Activated effector memory CD4-positive, alpha-beta T cell treated with Interleukin-2 at 50 U/mL for 16 hours (primary cell): ENCODE measurements around the gene RYR2.

Experiments used
- DNase-seq: peaks from one replicate; pipeline ENCODE4 v3.0.0-alpha.2; 2020

The RYR2 gene

DNA sequence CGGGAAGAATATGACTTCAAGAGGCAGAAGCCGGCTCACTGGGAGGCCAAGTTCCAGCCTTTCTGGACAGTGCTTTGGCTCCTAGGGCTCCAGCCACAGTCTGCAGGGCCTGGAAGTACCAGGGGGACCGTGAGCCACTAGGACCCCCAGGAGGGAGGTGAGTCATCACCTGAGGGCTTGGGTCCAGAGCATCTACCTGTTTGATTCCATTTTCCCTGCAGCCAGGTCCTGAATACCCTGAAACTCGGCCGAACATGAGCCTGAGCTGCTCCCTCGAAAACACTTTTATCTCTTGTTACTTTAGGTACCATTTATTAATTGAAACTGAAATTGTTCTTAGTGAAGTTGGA, 164.1 kb downstream of the RYR2 start:
- no peak for DNase-seq

- DNase-seq, result no peak
Measured at GRCh38 chr1:237211031-237211430, 169.0 kb downstream of the RYR2 start.

DNA sequence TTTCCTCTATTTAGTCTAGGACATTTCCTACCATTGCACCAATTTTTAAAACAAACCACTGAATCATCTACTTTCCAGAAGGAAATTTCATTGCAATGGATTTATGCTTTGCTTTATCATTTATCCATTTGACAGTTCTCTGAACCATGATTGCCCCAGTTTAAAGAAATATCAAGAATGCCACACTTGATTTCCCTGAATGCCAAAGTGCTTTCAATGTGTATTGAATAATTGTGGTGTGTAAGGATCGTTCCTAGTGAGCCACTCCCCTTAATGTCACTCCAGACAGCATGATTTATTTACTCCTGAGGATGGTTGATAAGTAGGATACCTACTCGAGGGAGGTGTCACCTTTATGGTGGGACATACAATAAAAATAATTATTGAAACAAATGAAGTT, 169.6 kb downstream of the RYR2 start:
- DNase-seq, result no peak

GRCh38 chr1:237219751-237220642, 178.0 kb downstream of the RYR2 start:
- no peak for DNase-seq

DNA sequence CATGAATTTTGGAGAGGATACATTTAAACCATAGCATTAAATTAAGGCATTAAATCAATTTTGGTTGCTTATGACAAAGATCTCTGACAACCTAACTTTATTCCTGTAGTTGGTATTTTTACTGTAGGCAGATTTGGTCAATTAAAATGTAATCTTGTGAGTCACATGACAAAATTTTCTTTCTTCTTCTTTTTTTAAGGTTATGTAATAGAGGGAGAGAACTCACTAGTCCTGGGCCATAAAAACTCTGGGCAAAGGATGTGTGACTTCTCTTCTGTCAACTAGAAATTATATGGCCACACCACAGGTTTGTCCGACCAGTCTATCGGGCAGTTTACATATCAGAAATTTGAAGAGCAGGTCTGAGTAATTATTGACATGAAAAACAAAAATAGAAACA, 181.4 kb downstream of the RYR2 start:
- no peak for DNase-seq

DNA sequence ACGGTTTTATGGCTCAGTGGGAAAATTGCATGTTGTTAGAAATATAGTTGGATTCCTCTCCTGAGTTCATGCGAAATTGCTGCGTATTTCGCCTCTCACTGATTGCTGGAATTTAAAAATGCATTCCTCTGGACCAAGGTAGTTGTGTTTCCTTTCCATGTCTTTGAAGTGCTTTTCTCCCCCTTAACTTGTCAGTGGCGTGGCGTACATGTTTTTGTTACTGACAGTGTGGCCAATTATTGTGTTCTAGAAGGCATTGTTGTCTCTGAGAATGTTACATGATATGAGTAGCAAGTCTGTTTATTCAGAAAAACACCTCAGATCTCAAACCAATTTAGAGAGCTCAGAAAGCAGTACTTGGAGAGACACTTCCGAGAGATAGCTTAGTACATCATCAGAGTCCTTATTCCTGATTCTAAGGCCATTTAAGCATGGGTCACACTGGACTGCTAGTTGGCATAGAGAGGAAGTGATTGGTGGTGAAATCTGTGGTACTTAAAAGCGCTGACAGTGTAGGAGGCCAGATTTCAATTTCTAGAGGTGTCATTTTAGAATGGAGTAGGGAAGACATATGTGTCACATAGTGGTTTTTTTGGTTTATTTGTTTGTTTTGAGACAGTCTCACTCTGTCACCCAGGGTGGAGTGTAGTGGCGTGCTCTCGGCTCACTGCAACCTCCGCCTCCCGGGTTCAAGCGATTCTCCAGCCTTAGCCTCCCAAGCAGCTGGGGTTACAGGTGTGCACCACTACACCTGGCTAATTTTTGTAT, 184.4 kb downstream of the RYR2 start:
- DNase-seq, result no peak

GRCh38 chr1:237227476-237227875, 185.5 kb downstream of the RYR2 start:
- no peak for DNase-seq

DNA sequence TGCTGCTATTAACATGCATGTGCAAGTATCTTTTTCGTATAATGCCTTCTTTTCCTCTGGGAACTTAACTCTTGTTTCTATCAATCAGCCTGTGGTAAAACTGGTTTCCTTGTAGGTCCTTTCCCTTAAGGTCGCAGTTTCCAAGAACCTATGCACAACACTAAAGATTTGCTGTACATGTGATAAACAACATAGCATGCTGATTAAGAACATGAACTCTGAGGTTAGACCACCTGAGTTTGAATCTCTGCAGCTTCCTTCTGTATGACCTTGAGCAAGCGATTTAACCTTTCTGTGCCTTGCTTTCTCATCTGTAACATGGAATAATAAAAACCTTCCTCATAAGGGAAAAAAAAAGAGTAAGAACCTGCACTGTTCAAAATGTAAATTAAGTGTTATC, 186.4 kb downstream of the RYR2 start:
- DNase-seq, result no peak

DNA sequence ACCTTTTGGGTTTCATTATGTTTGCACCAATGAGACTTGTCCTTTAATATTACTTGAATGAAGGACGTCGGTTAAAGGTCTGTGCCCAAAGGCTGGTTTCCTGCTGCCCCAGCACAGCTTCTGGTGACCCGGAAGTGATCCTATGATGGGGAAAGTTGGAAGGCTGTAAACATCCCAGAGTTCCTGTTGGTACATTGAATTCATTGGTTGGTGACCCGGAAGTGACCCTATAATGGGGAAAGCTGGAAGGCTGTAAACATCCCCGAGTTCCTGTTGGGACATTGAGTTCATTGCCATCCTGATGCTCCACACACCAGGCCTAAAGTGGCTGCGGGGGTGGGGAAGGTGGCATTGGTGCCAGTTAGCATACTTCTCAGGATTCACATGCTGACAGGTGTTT, 187.3 kb downstream of the RYR2 start:
- no peak for DNase-seq

DNA sequence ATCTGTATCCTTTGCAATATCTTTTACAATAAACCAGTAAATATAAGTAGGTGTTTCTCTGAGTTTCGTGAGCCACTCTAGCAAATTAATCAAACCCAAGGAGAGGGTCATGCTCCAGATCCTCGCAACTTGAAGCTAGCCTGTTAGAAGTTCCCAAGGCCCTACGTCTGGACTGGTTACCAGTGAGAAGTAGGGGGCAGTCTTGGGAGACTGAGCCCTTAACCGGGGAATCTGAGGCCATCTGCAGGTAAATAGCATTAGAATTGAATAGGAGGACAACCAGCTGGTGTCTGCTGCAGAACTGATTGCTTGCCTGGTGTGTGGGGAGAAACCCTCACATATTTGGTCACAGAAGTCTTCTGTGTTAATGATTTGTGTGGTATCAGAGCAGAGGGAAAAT, 190.5 kb downstream of the RYR2 start:
- no peak for DNase-seq

DNA sequence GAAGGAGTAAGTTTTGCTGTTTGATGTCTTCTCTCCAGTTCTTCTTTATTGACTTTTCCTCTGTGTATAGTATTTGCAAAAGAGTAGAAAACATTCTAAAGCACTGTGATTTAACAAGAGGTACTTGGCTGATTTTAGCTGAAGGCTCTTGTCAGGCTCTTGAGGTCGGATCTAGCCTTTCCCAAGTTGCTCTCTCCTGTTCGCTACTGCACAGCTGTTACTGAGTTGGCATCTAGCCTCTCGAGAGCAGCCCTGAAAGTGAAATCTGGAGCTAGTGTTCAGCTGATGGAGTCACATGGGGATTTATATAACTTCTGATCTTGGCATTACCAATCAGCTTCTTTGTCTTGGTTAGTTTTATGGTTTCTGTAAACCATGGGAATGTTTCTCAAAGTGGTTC, 193.1 kb downstream of the RYR2 start:
- no peak for DNase-seq

GRCh38 chr1:237237721-237238120, 195.7 kb downstream of the RYR2 start:
- DNase-seq, result no peak

DNA sequence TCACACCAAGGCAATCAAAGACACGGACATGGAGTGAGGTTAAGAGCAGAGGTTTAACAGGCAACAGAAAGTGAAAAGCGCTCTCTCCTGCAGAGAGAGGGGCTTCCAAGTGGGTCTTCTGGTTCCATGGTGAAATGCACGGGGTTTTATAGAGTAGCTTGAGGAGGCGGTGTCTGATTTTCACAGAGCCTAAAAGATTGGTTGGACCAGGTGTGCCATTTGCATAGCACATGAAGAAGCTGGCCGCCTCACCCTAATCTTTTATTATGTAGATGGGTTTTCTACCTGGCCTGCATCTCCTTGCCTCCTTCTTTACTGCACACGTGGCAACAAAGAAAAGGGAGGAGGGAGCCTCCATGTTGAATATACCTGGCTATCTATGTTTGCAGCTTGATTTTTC, 197.3 kb downstream of the RYR2 start:
- DNase-seq, result no peak

GRCh38 chr1:237241038-237241437, 199.1 kb downstream of the RYR2 start:
- DNase-seq, result no peak

GRCh38 chr1:237244778-237245177, 202.8 kb downstream of the RYR2 start:
- DNase-seq, result no peak

- DNase-seq, result no peak
Measured at GRCh38 chr1:237247442-237247841, 205.5 kb downstream of the RYR2 start.

GRCh38 chr1:237249120-237249519, 207.1 kb downstream of the RYR2 start:
- no peak for DNase-seq

- no peak for DNase-seq
Measured at GRCh38 chr1:237250055-237250454, 208.1 kb downstream of the RYR2 start.

- no peak for DNase-seq
Measured at GRCh38 chr1:237255071-237255470, 213.1 kb downstream of the RYR2 start.

DNA sequence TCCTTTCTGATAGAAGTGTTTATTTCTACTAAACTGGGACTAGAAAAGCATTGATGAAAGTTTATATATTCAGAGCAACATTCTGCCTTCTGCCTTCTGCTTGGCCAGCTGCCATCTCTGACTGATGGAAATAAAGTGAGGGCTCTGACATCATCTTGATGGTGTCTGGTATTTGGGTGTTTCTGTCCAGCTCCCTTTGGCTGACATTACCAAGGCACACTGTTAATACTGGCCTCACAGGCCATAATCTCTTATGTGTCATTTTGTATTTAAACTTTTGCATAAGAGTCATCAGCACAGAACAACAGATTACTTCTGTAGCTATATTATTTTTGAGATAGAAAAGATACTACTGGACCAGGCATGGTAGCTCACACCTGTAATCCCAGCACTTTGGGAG, 216.9 kb downstream of the RYR2 start:
- no peak for DNase-seq

GRCh38 chr1:237261198-237261597, 219.2 kb downstream of the RYR2 start:
- DNase-seq, result no peak

DNA sequence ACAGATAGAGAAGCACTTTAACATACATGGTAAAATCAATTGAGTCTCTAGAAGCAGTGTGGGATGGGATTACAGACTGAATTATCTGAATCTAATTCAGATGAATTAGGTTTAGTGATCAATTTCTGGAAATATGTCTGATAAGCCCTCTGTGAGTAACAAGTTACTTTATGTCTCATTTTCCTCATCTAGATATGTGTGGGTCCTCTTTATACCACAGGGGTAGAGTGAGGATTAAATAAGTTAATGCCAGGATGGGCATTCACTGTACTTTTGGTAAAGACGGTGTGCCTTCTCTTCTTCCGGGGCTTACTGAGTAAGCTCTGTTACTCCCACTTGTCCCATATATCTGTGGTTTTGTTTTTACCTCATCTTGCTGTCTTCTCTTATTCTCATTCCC, 225.8 kb downstream of the RYR2 start:
- no peak for DNase-seq

DNA sequence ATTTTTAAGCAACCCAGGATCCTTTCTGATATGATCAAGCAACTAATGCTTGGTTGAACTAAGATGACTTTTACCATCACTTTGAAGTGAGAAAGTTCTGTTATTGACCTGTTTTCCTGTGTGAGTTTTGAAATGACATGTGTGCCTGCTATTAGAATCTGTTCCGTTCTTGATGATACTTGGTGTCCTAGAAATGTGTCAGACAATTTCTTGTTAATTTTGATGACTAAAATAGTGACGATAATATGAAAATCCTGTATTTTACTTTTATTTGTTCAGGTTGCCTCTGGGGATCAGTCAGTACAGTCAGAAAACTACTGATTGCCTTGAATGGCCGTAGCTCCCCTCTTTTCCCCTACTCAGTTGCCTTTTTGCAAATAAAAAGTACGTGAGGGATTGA, 228.0 kb downstream of the RYR2 start:
- no peak for DNase-seq

GRCh38 chr1:237270353-237270752, 228.4 kb downstream of the RYR2 start:
- DNase-seq, result no peak
